GM12873 (cell line): Measurements from ENCODE around the gene VPS72.

Experiments
- TF ChIP-seq, protein P1 (sequence below): IDR thresholded peaks from 2 replicates; pipeline ENCODE4 v1.5.1; 2012; ENCODE audit warnings: low read depth, mild to moderate bottlenecking, moderate library complexity, low read length, control low read depth; ENCODE audit not compliant: insufficient read depth; ENCODE audit errors: missing control alignments

VPS72 gene

DNA sequence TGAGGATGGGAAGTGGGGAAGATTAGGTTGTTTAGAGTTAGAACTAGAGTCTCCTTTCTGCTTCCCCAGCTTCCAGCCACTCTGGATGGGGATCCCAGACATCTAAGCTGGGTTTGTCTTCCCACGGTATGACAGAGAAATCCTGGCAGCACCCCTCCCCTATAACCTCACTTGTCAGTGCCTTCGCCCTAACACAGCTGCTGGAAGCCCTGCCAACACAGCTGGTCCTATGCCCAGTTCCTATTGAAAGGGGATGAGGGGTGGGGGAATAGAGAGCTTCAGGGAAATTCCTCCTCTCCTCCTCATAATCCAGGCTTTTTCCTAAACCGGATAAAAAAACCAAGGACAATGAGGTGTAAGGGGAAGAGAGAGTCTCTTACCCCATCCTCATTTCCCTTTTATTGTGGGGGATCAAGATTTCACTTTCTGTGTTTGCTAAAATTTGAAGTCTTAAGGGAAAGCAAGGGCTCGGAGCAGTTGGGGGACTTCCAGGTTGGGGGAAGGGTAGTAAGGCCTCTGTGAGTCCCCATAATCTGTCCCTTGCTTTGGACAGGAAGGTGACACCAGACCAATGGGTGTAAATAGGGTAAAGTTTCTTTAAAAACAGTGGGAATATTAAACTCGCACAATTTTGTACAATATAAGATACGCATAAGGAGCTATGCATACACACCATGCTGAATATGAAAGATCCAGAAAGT is 14.8 kb downstream of the VPS72 start:
- TF ChIP-seq, protein P1, sequence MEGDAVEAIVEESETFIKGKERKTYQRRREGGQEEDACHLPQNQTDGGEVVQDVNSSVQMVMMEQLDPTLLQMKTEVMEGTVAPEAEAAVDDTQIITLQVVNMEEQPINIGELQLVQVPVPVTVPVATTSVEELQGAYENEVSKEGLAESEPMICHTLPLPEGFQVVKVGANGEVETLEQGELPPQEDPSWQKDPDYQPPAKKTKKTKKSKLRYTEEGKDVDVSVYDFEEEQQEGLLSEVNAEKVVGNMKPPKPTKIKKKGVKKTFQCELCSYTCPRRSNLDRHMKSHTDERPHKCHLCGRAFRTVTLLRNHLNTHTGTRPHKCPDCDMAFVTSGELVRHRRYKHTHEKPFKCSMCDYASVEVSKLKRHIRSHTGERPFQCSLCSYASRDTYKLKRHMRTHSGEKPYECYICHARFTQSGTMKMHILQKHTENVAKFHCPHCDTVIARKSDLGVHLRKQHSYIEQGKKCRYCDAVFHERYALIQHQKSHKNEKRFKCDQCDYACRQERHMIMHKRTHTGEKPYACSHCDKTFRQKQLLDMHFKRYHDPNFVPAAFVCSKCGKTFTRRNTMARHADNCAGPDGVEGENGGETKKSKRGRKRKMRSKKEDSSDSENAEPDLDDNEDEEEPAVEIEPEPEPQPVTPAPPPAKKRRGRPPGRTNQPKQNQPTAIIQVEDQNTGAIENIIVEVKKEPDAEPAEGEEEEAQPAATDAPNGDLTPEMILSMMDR: no peak

DNA sequence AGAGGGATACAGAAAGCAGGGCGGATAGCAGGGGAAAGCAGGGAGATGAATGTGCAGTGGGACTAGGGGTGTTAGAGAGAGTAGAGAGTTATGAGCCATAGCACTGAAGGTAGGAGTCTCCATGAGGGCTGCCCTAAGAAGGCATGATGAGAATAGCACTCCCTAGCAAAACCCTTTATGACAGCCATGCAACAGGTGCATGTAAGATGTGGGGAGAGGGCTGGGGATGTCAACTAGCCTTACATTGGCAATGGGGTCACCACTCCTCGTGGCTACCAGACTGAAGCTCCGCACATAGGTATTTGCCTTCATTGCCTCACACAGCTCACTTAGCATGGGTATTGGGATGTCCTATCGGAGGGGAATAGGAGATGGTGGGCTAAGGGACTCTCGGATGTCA is 18.8 kb downstream of the VPS72 start:
- TF ChIP-seq, protein P1: no peak

DNA sequence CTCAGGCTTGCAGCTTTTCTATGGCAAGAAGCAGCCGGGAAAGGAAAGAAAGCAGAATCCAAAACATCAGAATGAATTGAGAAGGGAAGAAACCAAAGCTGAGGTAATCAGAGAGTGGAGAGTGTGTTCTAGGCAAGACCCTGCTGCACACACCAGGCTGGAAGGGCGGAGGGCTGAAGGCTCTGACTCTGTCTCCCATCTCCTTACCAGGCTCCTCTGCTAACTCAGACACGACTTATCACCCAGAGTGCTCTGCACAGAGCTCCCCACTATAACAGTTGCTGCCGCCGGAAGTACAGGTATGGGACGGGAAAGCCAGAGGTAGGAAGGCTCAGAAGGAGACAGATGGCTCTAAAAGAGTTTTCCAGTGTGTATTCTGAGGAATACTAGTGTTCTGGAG is 22.9 kb downstream of the VPS72 start:
- TF ChIP-seq, protein P1: no peak

DNA sequence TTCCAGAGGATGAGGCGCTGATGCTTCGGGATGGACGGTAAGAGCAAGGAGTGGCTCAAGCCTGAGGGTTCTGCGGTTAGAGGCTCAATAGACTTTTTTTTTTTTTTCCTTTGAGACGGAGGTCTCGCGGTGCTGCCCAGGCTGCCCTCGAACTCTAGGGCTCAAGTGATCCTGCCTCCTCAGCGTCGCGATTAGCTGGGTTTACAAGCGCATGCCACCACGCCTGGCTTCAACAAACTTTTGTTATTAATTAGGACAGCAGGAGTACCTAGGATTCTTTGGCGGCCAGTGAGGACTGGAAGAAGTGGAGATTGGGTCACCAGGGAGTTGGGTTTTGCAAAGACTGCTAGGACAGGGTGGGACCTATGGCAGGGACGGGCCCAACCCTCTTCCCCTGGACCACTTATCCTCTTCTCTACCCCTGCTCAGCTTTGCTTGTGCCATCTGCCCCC is 23.5 kb downstream of the VPS72 start:
- TF ChIP-seq, protein P1: no peak

DNA sequence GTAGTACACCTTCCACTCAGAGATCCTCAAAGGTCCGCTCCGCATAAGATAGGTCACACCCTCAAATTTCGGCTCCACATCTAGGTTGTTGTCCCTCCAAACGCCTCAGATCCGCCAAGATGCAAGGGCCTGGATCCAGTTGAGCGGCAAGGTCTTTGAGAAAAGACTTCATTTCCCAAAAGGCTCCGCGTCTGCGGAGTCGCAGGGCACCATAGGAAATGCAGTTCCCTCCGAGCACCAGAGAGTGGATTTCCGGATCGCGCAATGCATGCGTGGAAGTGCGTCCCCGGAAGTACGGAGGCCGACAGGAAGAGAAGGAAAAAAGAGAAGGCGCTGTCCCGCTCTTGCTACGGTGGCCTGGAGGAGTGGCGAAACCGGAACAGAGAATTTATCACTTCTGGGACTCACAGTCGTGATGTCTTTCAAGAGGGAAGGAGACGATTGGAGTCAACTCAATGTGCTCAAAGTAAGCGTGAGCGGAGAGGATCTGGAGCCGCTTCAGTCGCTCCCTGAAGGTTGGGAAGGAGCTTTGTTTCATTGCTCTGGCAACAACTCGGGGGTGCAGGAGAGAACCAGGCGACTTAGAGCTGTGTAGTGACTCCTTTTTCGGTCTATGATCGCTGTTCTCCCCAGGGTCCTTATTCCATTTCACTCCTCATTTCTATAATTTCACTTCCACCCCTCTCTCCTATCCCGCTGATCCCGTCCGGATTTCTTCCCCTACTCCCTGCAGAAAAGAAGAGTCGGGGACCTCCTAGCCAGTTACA is 24.1 kb downstream of the VPS72 start, which contains the start of the genes LYSMD1 and SCNM1:
TSS of gene LYSMD1 (minus strand) at position 165 of the 767 bp plus-strand sequence. CDS start 644 bp downstream, outside the sequence.
TSS of gene SCNM1 (plus strand) at position 407 of the 767 bp plus-strand sequence. CDS start at position 416, 9 bp downstream.
- TF ChIP-seq, protein P1: no peak

DNA sequence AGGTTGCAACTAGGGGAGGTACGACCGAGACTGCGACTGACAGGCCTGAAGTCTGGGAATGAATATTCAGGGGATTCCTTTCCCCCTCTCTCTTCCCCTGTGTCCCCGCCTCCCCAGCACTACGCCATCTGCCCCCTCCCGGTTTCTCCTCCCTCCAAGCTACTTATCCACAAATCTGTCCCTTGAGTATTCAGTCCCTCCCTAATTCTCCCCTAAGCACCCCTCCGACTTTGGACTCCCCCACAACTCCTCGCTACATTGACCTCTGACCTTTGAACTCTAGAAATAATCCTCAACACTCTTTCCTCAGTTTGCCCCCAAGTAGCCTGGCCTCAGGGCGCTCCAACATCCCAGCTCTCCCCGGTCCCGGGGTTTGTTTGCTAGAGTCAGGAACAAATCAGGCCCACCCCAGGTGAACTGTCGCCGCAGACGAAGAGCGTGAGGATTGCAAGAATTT is 24.7 kb downstream of the VPS72 start:
- TF ChIP-seq, protein P1: no peak

DNA sequence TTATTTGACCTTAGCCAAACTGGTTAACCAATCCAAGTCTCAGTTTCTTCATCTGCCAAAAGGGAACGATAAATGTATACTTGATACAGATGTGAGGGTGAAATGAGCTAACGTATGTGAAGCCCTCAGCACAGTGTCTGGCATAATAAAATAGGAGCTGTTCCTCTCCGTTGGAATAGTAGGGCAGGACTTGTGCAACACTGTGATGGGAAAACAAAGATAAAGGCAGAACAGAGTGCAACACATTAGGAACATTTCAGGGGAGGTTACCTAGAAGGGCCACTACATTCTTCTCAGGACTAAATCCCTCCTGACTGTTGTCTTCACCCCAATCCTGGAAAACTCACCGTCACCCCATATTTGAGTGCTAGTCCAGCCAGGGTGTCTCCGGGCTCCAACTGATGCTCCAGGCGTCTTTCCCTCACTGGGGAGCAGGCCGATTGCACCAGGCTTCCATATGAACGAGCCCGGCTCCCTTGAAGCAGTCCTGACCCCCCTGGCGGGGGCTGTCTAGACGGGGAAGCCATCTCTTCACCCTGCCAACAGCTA is 25.2 kb downstream of the VPS72 start:
- TF ChIP-seq, protein P1: no peak
